Left cardiac atrium (tissue), 4 donors: ENCODE data around the gene F7. TPM values are rescaled to one million over a fixed set of nuclear protein-coding genes. Genes with fewer than 3 reads are reported as not detected.

ENCODE experiments used
- ATAC-seq, 2 donors: fragments of 200-7000 bp; cut with Tn5 transposase; one replicate each; pipeline ENCODE4 v1.9.1; 2020; ENCODE audit warnings: mild to moderate bottlenecking in 2 of 2, moderate library complexity in 2 of 2
- DNase-seq: peaks from one replicate; pipeline ENCODE4 v3.0.0-alpha.2; 2020
- intact Hi-C, 2 donors: fragments of 100-400 bp; cut with DNase I; formaldehyde crosslinking; loops; one replicate each; pipeline versions ENCODE4 v1.14.1 to v1.15.1; 2022 to 2023
- total RNA-seq, 2 donors: library from RNA; stranded (reverse); fragmentation: NEBNext Ultra II Directional; extraction: Animal tissue kit (Norgen Biotek cat#: 25700); gene quantifications; one replicate each; pipeline ENCODE4 v1.2.1, GENCODE V29; 2021
- donor health status: DM: no; HTN: yes; CAD: no.
- donor health status: DM: no; HTN: yes; CAD: no; lungs with severe emphysema.
- donor health status: DM: yes; HTN: yes; CAD: no.
- donor health status: Dilated cardiomyopathy.

Gene F7
- total RNA-seq, 2 donors from 2014 or later: 0.16 to 0.29 TPM

DNA sequence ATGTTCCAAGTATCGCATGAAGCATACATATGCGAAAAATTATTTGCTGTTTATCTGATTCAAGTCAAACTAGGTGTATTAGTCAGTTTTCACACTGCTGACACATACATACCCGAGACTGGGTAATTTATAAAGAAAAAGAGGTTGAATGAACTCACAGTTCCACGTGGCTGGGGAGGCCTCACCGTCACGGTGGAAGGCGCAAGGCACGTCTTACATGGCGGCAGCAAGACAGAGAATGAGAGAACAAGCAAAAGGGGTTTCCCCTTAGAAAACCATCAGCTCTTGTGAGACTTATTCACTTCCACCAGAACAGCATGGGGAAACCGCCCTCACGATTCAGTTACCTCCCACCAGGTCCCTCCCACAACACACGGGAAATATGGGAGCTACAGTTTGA lies 39.9 kb downstream of the F7 start:
- ATAC-seq (no peak), DNase-seq (no peak)
- intact Hi-C loops: no loop called here

DNA sequence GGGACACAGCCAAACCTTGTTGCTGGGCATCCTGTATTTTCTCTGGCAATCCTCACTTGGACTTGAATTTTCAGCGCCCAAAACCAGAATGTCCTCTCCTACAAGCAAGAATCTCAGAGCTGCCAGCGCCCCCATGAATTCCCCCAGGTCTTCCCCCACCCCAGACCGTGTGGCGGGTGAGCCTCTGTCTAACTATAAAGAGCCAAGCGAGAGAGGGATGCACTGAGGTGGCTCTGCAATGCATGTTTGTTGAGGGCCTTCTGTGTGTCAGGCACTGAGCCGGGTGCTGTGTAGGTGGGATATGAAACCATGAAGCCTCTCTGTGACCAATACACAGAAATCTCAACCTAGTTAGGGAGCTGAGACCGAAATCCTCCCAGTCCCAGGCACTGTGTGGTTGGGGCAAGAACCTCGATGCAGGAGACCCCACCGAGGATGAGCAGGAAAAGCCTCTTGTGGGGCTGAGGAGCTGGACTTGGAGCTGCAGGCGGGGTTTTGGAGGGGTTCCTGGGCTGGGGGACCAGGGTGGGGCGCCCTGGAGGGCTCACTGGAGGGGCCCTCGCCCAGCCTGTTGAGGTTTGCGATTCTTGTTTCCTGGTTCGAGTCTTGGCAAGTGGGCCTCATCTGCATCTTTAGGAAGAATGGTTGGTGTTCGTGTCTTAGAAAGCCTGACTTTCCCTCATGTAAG lies 40.5 kb downstream of the F7 start:
- ATAC-seq: no peak
- intact Hi-C loops: no loop called here
- no peak for DNase-seq

DNA sequence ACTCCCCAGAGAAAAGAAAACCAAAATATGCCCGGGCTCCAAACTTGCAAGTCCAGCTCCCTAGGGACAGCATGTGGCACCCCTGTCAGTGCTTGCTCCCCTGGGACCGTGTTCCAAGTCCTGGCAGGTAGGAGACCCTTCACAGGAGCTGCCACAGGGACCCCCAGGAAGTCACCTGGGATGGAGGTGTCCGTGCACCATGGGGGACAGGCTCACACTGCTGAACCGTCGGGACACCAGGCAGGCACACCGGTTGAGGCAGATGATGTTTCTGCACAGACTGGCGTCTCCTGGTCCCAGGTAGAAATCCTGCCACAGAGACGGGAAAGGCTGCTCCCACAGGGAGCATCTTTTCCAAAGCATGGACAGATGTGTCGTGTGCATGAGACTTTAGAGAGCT lies 41.2 kb downstream of the F7 start:
- no peak for DNase-seq

DNA sequence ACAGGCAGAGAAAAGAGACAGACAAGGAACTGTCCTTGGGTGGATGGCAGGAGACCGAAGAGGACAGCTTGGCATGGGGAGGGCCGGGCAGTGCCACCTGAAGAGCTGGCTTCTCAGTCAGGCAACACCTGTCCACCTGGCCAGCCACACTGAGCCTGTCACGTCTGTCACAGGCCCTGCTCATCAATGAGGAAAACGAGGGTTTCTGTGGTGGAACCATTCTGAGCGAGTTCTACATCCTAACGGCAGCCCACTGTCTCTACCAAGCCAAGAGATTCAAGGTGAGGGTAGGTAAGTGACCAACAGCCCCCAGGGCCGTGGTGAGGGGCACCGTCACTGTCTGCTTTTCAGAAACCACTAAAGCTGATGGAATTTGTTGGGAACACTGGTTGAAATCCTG lies 41.6 kb downstream of the F7 start:
- ATAC-seq (no peak), DNase-seq (no peak)
- intact Hi-C loops: no loop called here

More for the DNA sequence above, 41.2 kb downstream of the F7 start:
- intact Hi-C loops: no loop called here
- ATAC-seq: no peak

DNA sequence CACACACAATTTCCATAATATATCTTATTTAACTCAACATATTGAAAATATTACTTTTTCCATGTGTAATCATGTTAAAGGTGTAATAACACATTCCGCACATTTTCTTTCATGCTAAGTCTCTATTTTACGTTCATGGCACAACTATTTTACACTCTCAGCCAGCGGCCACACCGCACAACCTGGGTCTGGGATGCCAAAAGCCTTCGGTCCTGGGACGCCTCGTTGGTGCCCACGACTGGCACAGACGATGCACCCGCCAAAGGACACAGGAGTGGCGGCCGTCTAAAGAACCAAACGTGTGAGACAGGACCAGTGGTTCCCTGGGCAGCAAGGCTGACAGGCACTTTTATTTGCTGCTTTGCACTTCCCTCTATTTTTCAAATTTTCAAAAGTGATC lies 42.8 kb downstream of the F7 start:
- intact Hi-C loops: no loop called here

DNA sequence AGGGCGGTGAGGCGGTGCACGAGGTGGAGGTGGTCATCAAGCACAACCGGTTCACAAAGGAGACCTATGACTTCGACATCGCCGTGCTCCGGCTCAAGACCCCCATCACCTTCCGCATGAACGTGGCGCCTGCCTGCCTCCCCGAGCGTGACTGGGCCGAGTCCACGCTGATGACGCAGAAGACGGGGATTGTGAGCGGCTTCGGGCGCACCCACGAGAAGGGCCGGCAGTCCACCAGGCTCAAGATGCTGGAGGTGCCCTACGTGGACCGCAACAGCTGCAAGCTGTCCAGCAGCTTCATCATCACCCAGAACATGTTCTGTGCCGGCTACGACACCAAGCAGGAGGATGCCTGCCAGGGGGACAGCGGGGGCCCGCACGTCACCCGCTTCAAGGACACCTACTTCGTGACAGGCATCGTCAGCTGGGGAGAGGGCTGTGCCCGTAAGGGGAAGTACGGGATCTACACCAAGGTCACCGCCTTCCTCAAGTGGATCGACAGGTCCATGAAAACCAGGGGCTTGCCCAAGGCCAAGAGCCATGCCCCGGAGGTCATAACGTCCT lies 43.4 kb downstream of the F7 start:
- ATAC-seq (no peak), DNase-seq (no peak)
- intact Hi-C loops: no loop called here

More for the DNA sequence above, 42.8 kb downstream of the F7 start:
- no peak for ATAC-seq
- DNase-seq: no peak

DNA sequence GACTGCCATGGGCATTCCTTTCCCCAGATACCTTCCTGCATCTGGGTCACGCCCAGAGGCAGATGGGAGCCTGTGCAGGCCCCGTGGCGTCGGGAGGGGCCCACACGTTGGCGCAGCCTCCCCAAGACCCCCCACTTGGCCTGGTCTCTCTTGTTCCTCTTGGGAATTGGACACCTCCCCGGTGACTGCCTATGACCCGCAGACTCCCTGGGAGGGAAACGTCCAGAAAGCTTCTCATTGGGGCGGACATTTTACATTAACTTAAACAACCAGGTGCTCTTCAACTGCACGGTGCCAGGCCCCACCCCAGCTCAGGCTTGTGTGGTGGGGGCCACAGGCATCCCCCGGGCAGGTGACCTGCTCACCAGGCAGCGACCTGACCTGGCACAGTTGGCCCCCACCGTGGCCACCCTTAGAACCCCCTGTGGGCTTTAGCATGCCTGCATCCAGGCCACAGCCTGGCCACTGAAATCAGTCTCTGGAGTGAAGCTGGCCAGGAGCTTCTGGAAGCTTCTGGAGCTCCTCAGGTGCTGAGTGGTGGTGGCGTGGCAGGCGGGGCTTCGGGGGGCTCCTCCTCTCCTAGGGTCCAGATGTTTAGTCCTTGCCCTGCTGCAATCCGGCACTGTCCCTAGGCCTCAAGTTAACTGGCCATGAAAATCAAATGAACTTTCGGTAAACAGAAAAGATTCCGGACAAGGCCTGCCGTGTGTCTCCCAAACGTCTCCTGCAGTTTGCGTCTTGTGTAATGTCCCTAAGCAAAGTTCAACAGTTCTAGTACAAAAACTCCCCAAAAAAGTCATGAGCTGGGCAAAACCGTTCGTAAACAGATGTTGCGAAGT lies 44.3 kb downstream of the F7 start:
- intact Hi-C loops: loop anchor here in 1 of 2 donors (5.0 kb wide), 1 partner anchor 52 kb away; no protein-coding TSS in a partner anchor
- no peak for ATAC-seq
- no peak for DNase-seq

DNA sequence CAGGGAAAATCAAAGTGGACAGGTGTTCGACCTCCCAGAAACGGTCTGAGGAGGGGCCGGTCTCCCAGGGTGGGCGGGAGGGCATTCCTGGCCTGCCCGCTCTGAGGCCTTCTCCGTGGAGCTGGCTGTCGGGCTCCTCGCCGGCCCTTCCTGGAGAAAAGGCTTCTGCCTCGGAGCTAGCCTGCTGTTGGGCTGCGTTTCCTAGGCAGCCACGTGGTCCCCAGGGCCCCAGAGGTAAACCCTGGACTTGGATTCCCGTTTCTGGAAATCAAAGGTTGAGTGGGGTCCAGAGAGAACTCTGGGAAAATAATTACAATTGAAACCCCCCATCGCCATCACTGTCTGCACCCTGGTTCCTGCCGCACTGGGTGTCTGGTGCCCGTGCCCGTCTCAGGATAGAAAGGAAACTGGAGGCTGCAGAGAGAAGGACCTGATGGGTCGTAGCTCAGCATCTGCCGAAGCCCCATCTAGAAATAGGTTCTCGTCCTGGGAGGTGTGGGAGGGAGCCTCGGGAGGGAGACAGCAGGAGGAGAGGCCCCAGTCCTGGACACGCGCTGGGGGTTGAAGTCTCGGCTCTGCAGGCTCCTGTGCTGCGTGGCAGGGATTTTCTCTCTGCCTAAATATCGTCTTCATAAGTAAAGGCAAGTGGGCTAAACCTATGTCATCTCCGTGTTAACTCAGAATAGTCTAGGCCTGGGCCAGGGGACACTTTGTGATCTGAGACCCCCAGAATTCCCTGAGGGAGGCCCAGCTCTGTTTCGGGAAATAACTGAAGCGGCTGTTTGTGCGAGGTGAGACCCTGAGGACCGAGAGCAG lies 45.2 kb downstream of the F7 start:
- intact Hi-C loops: loop anchor here in 1 of 2 donors (5.0 kb wide), 1 partner anchor 52 kb away; no protein-coding TSS in a partner anchor
- ATAC-seq: no peak
- no peak for DNase-seq

DNA sequence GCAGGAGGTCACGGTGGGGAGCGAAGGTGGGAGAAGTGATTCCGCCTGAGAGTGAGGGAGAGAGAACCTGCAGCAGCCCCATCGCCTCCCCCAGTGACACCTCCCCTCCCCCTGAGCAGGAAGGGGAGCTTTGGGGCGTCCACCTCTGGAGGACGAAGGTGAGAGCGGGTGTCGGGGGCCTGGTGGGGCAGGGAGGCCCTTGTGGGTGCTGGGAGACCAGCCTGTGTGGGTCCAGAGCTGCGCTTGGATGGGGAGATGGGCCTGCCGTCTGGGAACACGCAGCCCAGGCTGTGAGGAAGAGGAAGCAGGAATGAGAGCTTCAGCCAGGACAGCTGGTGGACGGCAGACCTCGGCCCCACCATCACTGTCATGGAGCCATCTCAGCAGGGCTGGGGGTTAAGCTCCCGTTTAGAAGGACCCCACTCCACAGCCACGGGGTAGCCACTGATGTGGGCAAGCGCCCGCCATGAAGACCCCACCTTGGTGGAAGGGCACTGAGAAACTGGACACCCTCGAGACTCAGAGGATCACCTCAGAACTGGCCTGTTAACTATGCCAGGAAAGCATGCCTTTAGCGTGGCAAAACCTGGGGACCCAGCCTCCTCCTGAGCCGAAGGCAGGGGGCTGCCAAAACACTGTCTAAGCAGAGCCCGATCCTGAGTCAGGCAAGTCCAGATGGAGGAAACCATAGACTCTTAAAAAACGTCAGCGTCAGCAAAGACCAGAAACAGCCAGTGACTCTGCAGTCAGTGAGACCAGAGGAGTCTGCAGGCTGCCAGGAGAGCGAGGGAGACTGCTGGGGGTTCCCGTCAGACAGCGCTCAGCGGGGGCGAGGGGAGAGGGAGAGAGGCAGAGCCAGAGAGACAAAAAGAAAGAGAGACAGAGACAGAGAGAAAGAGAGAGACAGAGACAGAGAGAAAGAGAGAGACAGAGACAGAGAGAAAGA lies 46.4 kb downstream of the F7 start:
- intact Hi-C loops: loop anchor here in 1 of 2 donors (5.0 kb wide), 1 partner anchor 50 kb away; no protein-coding TSS in a partner anchor
- ATAC-seq: peak; percentile 29 to 50
- no peak for DNase-seq

DNA sequence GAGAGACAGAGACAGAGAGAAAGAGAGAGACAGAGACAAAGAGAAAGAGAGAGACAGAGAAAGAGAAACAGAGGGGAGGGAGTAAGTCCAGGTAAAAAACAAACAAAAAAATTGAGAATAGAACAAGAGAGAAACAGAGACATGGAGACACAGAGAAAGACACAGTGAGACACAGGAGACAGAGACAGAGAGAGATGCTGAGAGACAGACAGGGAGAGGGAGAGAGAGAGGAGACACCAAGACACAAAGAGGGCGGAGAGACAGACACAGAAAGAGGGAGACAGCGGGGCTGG lies 47.0 kb downstream of the F7 start:
- intact Hi-C loops: loop anchor here in 1 of 2 donors (5.0 kb wide), 1 partner anchor 50 kb away; no protein-coding TSS in a partner anchor
- no peak for ATAC-seq
- DNase-seq: no peak

DNA sequence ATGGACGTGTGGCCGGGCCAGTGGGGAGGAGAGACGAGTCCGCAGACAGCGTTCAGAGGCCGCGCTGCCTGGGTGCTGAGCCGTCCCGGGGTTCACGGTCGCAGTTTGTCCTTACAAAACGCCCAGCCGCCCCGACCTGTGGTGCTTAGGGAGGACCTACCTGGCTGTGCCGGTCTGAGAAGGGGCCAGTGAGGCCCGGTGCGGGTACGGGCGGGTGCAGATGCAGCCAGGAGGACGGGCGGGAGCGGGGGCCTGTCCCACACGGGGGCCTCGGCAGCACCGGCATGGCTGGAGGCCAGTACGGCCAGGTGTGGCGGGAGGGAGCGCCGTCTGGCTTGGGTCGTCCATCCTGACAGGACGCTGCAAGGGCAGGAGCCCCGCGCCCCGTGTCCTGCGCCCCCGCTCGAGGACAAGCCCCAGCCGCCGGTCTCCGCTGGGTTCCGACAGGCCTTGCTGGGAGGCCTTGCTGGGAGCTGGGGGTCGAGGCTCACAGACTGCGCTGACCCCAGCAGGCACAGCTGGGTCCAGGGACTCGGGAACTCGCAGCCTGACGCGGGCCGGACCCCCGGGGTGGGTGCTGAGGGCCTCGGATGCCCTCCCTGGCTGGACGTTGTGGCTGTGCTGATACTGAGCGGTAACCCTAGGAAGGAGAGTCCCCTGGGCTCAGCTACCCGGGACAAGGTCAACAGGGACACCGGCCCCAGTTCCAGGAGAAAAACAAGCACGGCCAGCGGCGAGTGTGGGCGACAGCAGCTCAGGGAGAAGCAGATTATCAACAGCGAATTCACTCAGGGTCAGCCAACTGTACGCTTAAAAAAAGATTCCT lies 47.6 kb downstream of the F7 start:
- intact Hi-C loops: loop anchor here in 1 of 2 donors (5.0 kb wide), 1 partner anchor 49 kb away; no protein-coding TSS in a partner anchor
- ATAC-seq: peak; percentile 71 to 76

DNA sequence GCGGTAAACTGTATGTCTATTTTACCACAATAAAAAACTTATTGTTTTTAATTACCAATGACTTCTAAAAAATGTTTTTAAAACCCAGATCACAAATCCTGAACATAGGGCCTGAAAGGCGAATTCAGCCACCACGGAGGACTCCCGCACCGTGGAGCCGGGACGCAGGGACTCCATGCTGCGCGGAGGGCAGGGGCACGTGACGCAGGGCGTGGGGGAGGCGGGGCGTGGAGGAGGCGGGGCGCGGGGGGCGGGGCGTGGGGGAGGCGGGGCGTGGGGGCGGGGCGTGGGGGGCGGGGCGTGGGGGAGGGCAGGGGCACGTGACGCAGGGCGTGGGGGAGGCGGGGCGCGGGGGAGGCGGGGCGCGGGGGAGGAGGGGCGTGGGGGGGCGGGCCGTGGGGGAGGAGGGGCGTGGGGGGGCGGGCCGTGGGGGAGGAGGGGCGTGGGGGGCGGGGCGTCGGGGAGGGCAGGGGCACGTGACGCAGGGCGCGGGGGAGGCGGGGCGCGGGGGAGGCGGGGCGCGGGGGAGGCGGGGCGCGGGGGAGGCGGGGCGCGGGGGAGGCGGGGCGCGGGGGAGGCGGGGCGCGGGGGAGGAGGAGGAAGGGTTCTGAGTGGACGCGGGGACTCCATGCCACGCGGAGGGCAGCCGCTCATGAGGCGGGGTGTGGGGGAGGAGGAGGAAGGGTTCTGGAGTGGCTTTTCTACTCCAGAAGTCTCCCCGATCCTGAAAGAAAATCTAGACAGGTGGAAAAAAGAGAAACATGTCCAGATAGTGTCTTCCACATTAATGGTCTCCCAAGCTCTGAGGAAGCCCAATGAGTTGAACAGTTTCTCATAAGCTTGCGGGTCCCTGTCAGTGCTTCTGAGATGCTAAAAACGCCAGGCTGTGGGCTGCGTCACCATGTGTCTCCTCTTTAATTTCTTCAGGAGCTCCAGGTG lies 48.5 kb downstream of the F7 start:
- peak; percentile 86 for DNase-seq
- intact Hi-C loops: loop anchor here in 1 of 2 donors (5.0 kb wide), 1 partner anchor 48 kb away; no protein-coding TSS in a partner anchor
- ATAC-seq: peak; percentile 84 to 87

More for the DNA sequence above, 47.6 kb downstream of the F7 start:
- DNase-seq: peak; percentile 63

DNA sequence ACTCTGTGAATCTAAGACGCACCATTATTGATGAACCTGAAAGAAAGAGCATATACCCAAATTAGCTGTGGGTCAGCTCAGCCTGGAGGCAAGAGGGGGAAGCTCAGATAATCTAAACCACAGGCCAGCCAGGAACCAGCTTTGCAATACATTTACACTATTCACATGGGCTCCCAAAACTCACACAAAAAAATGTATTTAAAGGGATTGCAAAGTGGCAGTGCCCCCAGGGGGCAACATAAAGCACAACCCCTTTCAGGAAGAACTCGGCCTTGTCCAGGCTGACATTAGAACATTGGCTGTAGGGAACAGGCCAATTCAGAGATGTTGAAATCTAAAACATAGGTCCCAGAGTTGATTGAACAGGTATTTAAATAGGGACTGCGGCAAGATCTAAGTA lies 49.6 kb downstream of the F7 start:
- ATAC-seq (no peak), DNase-seq (no peak)
- intact Hi-C loops: no loop called here

DNA sequence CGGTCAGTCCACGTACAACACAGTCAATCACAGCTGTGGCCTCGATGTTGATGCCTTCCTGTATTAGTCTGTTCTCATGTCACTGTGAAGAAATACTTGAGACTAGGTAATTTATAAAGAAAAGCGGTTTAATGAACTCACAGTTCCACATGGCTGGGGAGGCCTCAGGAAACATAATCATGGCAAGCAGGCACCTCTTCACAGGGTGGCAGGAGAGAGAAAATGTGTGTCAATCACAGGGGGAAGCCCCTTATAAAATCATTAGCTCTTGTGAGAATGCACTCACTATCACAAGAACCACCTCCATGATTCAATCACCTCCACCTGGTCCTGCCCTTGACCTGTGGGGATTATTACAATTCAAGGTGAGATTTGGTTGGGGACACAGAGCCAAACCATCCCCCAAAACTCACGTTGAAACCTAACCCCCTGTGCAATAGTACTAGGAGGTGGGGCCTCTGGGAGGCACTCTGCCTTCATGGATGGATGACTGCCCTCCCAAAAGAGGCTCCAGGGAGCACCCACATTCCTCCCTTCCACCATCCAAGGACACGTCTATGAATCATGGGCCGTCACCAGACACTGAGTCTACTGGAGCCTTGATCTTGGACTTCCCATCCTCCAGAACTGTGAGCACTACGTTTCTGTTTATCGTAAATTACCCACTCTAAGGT lies 50.5 kb downstream of the F7 start:
- no peak for ATAC-seq
- no peak for DNase-seq
- intact Hi-C loops: no loop called here

DNA sequence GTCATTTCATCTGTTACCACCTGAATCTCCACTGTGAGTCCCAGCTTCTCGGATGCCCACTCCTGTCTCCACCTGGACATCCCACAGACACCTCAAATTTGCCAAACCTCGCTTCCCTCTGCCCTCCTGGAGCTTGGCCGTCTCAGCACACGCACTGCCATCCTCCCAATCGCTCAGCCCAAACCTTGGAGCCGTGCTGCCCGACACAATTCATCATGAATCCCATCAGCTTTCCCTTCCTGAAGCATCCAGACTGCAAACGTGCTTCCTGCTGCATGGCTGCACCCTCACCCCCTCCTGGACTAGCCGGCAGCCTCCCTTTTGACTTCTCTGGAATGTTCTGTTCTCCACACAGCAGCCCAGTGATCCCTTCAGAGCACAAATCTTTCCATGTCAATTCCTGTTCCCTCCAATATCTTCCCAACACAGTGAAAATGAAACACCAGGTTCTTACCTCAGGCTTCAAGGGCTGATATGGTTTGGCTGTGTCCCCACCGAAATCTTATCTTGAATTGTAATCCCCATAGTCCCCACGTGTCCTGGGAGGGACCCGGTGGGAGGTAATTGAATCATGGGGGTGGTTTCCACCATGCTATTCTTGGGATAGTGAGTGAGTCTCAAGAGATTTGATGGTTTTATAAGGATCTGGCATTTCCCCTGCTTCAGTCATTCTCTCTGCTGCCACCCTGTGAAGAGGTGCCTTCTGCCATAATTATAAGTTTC lies 51.8 kb downstream of the F7 start:
- intact Hi-C loops: no loop called here
- ATAC-seq: no peak
- no peak for DNase-seq
